ENCODE measurements around the gene HES7. TPM values are rescaled to one million over a fixed set of nuclear protein-coding genes. Genes with fewer than 3 reads are reported as not detected.
A peak's percentile ranks its signal among the peaks of the same experiment; 100 is the strongest.

The HES7 gene
- total RNA-seq, 4 donors from 2014 or later: 0.89 to 0.94 TPM; not detected in 2

DNA sequence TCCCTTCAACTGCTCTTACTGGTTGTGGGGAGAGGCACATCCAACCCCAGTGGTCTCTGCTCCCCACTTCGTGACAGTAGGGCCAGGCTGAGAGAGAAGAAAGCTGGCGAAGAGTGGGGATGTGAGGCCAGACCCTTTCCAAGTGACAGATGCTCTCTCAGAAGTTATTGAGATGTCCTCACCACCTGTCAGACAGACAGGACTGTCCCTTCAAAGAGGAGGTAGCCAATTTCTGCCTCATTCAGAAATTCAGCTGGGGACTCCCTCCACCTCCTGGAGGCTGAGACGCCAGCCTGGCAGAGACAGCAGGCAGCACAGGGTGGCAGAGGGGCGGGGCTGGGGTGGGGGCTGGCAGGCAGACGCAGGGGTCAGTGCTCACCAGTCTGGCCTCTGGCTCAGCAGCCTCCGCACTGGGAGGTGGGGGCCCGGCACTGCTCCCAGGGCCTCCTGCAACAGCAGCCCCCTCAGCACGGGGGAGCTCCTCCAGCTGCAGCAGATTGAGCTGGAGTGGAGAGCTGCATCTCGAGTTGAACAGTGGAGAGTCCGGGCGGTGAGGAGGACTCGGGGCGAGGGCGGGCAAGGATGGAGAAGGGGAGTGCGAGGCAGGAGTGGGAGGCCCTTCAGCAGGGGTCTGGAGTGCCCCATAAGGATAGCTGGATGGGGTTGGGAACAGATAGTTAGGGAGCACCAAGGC, 19.1 kb upstream of the HES7 start:
- Histone ChIP-seq H3K27ac (peak overlapping the region in 3 of 4 donors; percentile 99 to 100 (median 99)), H3K4me3 (no peak overlapping the region), H3K4me1 (peaks cover 0 to 97% (median 7%) of the 10 kb centered on the region in 3 donors), H3K27me3 (no peaks in the 10 kb centered on the region), H3K9me3 (no peaks in the 10 kb centered on the region), H3K36me3 (peaks cover 15 to 88% of the 10 kb centered on the region in 2 donors)
- ATAC-seq: no peak
- WGBS, 2 donors (ENCODE audit: low coverage in 1 of 2): 87% methylated on average over 3 of the region's 15 CpGs; no CpG with 5 or more reads in 1 of the 2 donors
- TF ChIP-seq, protein P1, sequence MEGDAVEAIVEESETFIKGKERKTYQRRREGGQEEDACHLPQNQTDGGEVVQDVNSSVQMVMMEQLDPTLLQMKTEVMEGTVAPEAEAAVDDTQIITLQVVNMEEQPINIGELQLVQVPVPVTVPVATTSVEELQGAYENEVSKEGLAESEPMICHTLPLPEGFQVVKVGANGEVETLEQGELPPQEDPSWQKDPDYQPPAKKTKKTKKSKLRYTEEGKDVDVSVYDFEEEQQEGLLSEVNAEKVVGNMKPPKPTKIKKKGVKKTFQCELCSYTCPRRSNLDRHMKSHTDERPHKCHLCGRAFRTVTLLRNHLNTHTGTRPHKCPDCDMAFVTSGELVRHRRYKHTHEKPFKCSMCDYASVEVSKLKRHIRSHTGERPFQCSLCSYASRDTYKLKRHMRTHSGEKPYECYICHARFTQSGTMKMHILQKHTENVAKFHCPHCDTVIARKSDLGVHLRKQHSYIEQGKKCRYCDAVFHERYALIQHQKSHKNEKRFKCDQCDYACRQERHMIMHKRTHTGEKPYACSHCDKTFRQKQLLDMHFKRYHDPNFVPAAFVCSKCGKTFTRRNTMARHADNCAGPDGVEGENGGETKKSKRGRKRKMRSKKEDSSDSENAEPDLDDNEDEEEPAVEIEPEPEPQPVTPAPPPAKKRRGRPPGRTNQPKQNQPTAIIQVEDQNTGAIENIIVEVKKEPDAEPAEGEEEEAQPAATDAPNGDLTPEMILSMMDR (IDR thresholded peaks at IDR 0.05): no peak
- TF ChIP-seq POLR2AphosphoS5 (IDR thresholded peaks at IDR 0.05) (no peak), EP300 (IDR thresholded peaks at IDR 0.05) (no peak), POLR2A (IDR thresholded peaks at IDR 0.05) (no peak)

DNA sequence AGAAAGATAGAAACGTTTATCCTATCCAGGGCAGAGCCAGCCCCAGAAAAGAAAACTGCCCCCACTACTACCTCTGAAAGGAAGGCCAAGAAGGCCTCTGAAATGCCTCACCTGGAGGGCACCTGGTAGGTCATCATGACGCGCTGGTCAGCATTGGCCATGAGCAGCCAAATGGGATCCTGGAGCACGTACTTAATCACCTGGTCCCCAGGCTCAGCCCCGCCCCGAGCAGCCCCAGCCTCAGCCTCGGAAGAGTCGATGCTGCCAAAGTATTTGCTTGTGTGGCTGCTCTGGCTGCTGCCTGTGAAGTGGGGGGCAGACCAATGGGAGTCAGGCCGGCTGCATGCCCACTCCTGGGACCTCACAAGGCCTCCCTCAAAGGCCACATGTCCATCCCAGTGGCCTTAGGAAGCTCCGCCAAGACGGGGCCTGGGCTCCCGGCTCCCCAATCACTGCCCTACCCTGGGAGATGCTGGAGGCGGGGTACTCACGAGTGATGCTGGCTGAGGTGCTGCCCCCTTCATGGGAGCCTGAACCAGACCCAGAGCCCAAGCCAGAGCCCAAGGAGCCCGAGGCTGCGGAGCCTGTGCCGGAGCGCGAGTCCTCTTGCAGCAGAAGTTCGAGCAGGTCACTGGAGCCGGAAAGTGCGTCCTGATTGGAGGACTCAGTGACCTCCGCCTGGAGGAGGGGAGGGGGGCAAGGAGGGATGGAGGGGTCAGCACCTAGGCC, 18.4 kb upstream of the HES7 start:
- peaks cover 0 to 95% (median 9%) of the 10 kb centered on the region in 3 donors for H3K4me1 ChIP-seq
- peak overlapping the region in 3 of 4 donors; percentile 99 to 100 (median 99) for H3K27ac ChIP-seq
- TF ChIP-seq POLR2A (IDR thresholded peaks at IDR 0.05): peak in 1 of 2 donors; percentile 17
- TF ChIP-seq EP300 (IDR thresholded peaks at IDR 0.05): no peak
- H3K9me3 ChIP-seq: no peaks in the 10 kb centered on the region
- no peaks in the 10 kb centered on the region for H3K27me3 ChIP-seq
- no peak overlapping the region for H3K4me3 ChIP-seq
- H3K36me3 ChIP-seq: peaks cover 15 to 81% of the 10 kb centered on the region in 2 donors
- ATAC-seq: no peak
- WGBS, 2 donors (ENCODE audit: low coverage in 1 of 2): 55% methylated on average over 5 of the region's 23 CpGs; no CpG with 5 or more reads in 1 of the 2 donors

DNA sequence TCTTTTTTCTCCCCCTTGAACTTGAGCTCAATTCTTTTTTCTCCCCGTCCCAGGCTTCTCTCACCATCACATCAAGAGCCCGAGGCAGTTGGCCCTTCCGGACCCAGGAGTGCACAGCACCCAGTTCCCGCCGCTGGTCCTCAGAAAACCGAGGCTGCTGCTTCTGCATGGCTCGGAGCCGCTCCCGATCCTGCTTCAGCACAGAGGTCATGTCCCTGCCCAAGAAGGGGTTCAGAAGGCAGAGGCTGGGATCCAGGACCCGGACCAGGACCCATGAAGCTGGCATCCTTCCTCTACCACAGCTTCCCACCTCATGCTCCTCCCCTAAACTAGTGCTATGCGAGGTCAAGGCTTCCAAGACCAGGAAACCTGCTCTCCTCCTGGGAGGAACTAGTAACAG, 17.8 kb upstream of the HES7 start:
- ATAC-seq: no peak
- Histone ChIP-seq H3K27ac (peak overlapping the region in 3 of 4 donors; percentile 99 to 100 (median 99)), H3K36me3 (peaks cover 11 to 75% of the 10 kb centered on the region in 2 donors), H3K9me3 (no peaks in the 10 kb centered on the region), H3K27me3 (no peaks in the 10 kb centered on the region), H3K4me3 (no peak overlapping the region), H3K4me1 (peaks cover 0 to 90% (median 9%) of the 10 kb centered on the region in 3 donors)
- WGBS, 2 donors (ENCODE audit: low coverage in 1 of 2): no CpG with 5 or more reads among the region's 11 CpGs
- TF ChIP-seq POLR2A (IDR thresholded peaks at IDR 0.05) (no peak), EP300 (IDR thresholded peaks at IDR 0.05) (no peak), POLR2AphosphoS5 (IDR thresholded peaks at IDR 0.05) (no peak)
- TF ChIP-seq, protein P1 (IDR thresholded peaks at IDR 0.05): no peak

DNA sequence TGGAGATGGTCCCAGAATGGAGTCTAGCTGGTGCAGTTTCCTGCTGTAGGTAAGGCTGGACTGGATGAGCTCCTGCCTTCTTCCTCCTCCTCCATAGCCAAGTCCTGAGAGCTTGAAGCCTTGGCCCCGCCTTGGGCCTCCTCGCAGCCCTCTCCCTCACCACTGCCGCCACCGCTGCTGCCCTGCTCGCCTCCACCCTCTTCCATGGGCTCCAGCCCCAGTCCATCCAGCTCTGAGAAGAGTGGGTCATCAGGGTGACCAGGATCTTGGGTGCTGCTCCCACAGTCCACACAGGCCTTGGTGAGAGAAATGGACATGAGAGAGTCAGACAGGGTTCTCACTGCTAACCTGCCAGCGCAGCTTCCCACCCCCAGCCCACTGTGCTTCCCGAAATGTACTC, 17.1 kb upstream of the HES7 start:
- ATAC-seq: no peak
- no peaks in the 10 kb centered on the region for H3K9me3 ChIP-seq
- H3K4me3 ChIP-seq: no peak overlapping the region
- peak overlapping the region in 3 of 4 donors; percentile 99 to 100 (median 99) for H3K27ac ChIP-seq
- TF ChIP-seq EP300 (IDR thresholded peaks at IDR 0.05): no peak
- TF ChIP-seq POLR2AphosphoS5 (IDR thresholded peaks at IDR 0.05): no peak
- TF ChIP-seq, protein P1 (IDR thresholded peaks at IDR 0.05): no peak
- no peak for TF ChIP-seq POLR2A (IDR thresholded peaks at IDR 0.05)
- H3K27me3 ChIP-seq: no peaks in the 10 kb centered on the region
- H3K4me1 ChIP-seq: peaks cover 0 to 83% (median 9%) of the 10 kb centered on the region in 3 donors
- WGBS, 2 donors (ENCODE audit: low coverage in 1 of 2): 77 to 93% methylated on average over 4 of the region's 7 CpGs
- H3K36me3 ChIP-seq: peaks cover 5 to 68% of the 10 kb centered on the region in 2 donors

Data from gastroesophageal sphincter (tissue), 4 donors.